Kidney (tissue), 11 donors: ENCODE measurements around the gene KIR2DL3. TPM values are rescaled to one million over a fixed set of nuclear protein-coding genes. Genes with fewer than 3 reads are reported as not detected.
"Not testable (repeated sequence)": the region's sequence is repeated elsewhere in the genome, so short reads cannot be mapped to it uniquely, and the experiment has no call there.

Source experiments
- DNase-seq, 5 donors: peaks; one replicate each; pipeline ENCODE4 v3.0.0-alpha.2; 2013 to 2020
- FAIRE-seq: peaks from 2 replicates; lab custom pipeline; 2012; peaks lifted over from hg19 to GRCh38; lab: Jason Lieb, UNC
- H3K27ac ChIP-seq, 2 donors: one replicate each; pipeline ENCODE4 v1.7.0; 2013; ENCODE audit warnings: low read depth in 2 of 2, low read length in 2 of 2, inconsistent platforms in 1 of 2
- H3K27me3 ChIP-seq: one replicate; pipeline ENCODE4 v1.7.1; 2013; ENCODE audit warnings: low read length, inconsistent platforms; ENCODE audit not compliant: control insufficient read depth, insufficient read depth
- H3K36me3 ChIP-seq, 3 donors: one replicate each; pipeline versions ENCODE4 v1.7.0 to v1.7.1; 2013; ENCODE audit warnings: low read length in 3 of 3, control low read depth in 1 of 3, inconsistent platforms in 1 of 3; ENCODE audit not compliant: insufficient read depth in 3 of 3, control insufficient read depth in 2 of 3
- H3K4me1 ChIP-seq, 3 donors: one replicate each; pipeline versions ENCODE4 v1.7.0 to v1.7.1; 2013; ENCODE audit warnings: low read length in 3 of 3, inconsistent platforms in 1 of 3, low read depth in 1 of 3; ENCODE audit not compliant: control insufficient read depth in 2 of 3, insufficient read depth in 2 of 3
- H3K4me3 ChIP-seq, 3 donors: one replicate each; pipeline versions ENCODE4 v1.7.0 to v1.8.1; 2013; ENCODE audit warnings: low read length in 3 of 3, control low read depth in 1 of 3, inconsistent platforms in 1 of 3
- H3K9ac ChIP-seq, 3 donors: one replicate each; pipeline versions ENCODE4 v1.7.0 to v1.7.1; 2013; ENCODE audit warnings: low read length in 3 of 3, control low read depth in 1 of 3, inconsistent platforms in 1 of 3
- H3K9me3 ChIP-seq, 3 donors: one replicate each; pipeline versions ENCODE4 v1.7.0 to v1.7.1; 2013; ENCODE audit warnings: low read length in 3 of 3, control low read depth in 1 of 3, inconsistent platforms in 1 of 3; ENCODE audit not compliant: control insufficient read depth in 2 of 3, insufficient read depth in 1 of 3
- intact Hi-C: fragments of 100-400 bp; cut with DNase I; formaldehyde crosslinking; loops from one replicate; pipeline ENCODE4 v1.11.1; 2022
- polyA plus RNA-seq: library from polyadenylated mRNA; stranded (reverse); fragments of 350-450 nt; fragmentation: Illumina TruSeq; extraction: RNeasy Lipid Tissue Mini Kit (QIAGEN cat#74804); gene quantifications from one replicate; pipeline ENCODE4 v1.2.3, GENCODE V29; 2014; ENCODE audit warnings: low read depth, low replicate concordance; ENCODE audit not compliant: insufficient read depth
- total RNA-seq: library from RNA; stranded (reverse); fragmentation: NEBNext Ultra II Directional; extraction: Animal tissue kit (Norgen Biotek cat#: 25700); gene quantifications from one replicate; pipeline ENCODE4 v1.2.1, GENCODE V29; 2021
- donor health status: control.
- donor health status: control.
- donor health status: DM: yes; HTN: yes; CAD: no.
- donor health status: Normal renal cell carcinoma (clear cell type).

Gene KIR2DL3
- total and polyA plus RNA-seq, 2 donors from 2014 or later, result 0.25 TPM; not detected in 1

- FAIRE-seq, H3K27me3 ChIP-seq, H3K9me3 ChIP-seq, H3K9ac ChIP-seq, H3K36me3 ChIP-seq, H3K4me1 ChIP-seq, intact Hi-C loops, DNase-seq, H3K4me3 ChIP-seq, H3K27ac ChIP-seq: not testable (repeated sequence)
Measured at GRCh38 chr19:54756204-54757110, 18.1 kb downstream of the KIR2DL3 start.

- H3K4me1 ChIP-seq, intact Hi-C loops, FAIRE-seq, DNase-seq, H3K27ac ChIP-seq, H3K36me3 ChIP-seq, H3K4me3 ChIP-seq, H3K27me3 ChIP-seq, H3K9ac ChIP-seq, H3K9me3 ChIP-seq: not testable (repeated sequence)
Measured at GRCh38 chr19:54758577-54758976, 20.3 kb downstream of the KIR2DL3 start.

GRCh38 chr19:54764219-54764618 lies 25.9 kb downstream of the KIR2DL3 start:
- H3K4me3 ChIP-seq, intact Hi-C loops, H3K36me3 ChIP-seq, H3K27me3 ChIP-seq, H3K9ac ChIP-seq, H3K4me1 ChIP-seq, FAIRE-seq, DNase-seq, H3K27ac ChIP-seq, H3K9me3 ChIP-seq: not testable (repeated sequence)

GRCh38 chr19:54766464-54766863 lies 28.2 kb downstream of the KIR2DL3 start:
- intact Hi-C loops, H3K36me3 ChIP-seq, H3K27me3 ChIP-seq, H3K4me1 ChIP-seq, H3K27ac ChIP-seq, FAIRE-seq, H3K9me3 ChIP-seq, H3K4me3 ChIP-seq, DNase-seq, H3K9ac ChIP-seq: not testable (repeated sequence)

GRCh38 chr19:54769646-54770045 lies 31.3 kb downstream of the KIR2DL3 start, which contains the start of gene KIR2DL1:
Gene KIR2DL1, plus strand, starts transcription at chr19:54769793. Its CDS starts 58 bp downstream, at chr19:54769851.
- H3K27me3 ChIP-seq, H3K4me3 ChIP-seq, H3K4me1 ChIP-seq, intact Hi-C loops, H3K9ac ChIP-seq, H3K36me3 ChIP-seq, H3K27ac ChIP-seq, DNase-seq, FAIRE-seq, H3K9me3 ChIP-seq: not testable (repeated sequence)

GRCh38 chr19:54770511-54770910 lies 32.2 kb downstream of the KIR2DL3 start:
- DNase-seq, H3K9me3 ChIP-seq, H3K36me3 ChIP-seq, FAIRE-seq, H3K9ac ChIP-seq, H3K4me3 ChIP-seq, H3K27me3 ChIP-seq, H3K4me1 ChIP-seq, H3K27ac ChIP-seq, intact Hi-C loops: not testable (repeated sequence)

GRCh38 chr19:54771018-54771960 lies 33.0 kb downstream of the KIR2DL3 start:
- FAIRE-seq, H3K27ac ChIP-seq, H3K4me3 ChIP-seq, H3K9me3 ChIP-seq, DNase-seq, H3K4me1 ChIP-seq, H3K27me3 ChIP-seq, H3K9ac ChIP-seq, H3K36me3 ChIP-seq, intact Hi-C loops: not testable (repeated sequence)
